ENCODE measurements around the gene RBP2.

RBP2 gene

GRCh38 chr3:139421460-139421859 lies 54.9 kb downstream of the RBP2 start:
- Histone ChIP-seq H2AFZ (ENCODE audit: low read depth, low read length, severe bottlenecking) (no peak overlapping the region), H3K36me3 (ENCODE audit: low read length) (no peaks in the 10 kb centered on the region), H3K27ac (ENCODE audit: low read depth, low read length) (no peak overlapping the region), H3K9ac (ENCODE audit: low read length) (no peak overlapping the region), H3K4me2 (ENCODE audit: low read depth, low read length, poor library complexity, severe bottlenecking) (no peak overlapping the region), H3K79me2 (ENCODE audit: insufficient read depth, low read length) (no peaks in the 10 kb centered on the region), H3K9me3 (ENCODE audit: insufficient read depth, low read length) (no peaks in the 10 kb centered on the region), H4K20me1 (ENCODE audit: low read depth, low read length) (no peaks in the 10 kb centered on the region), H3F3A (ENCODE audit: insufficient read depth) (no peaks in the 10 kb centered on the region), H3K4me3 (ENCODE audit: insufficient read depth, low read length, poor library complexity, severe bottlenecking) (no peak overlapping the region), H3K9me2 (replicated peaks; ENCODE audit: insufficient read depth, low read length) (no peaks in the 10 kb centered on the region), H3K27me3 (ENCODE audit: low read length) (no peaks in the 10 kb centered on the region)
- no peak for TF ChIP-seq CTCF (IDR thresholded peaks at IDR 0.05; ENCODE audit: insufficient read depth, low read length, poor library complexity, severe bottlenecking)
- no peak for TF ChIP-seq EZH2phosphoT487 (conservative IDR thresholded peaks at IDR 0.05; ENCODE audit: low read length)

GRCh38 chr3:139421040-139421439 lies 55.3 kb downstream of the RBP2 start:
- Histone ChIP-seq H3K9ac (ENCODE audit: low read length) (no peak overlapping the region), H3F3A (ENCODE audit: insufficient read depth) (no peaks in the 10 kb centered on the region), H2AFZ (ENCODE audit: low read depth, low read length, severe bottlenecking) (no peak overlapping the region), H3K4me2 (ENCODE audit: low read depth, low read length, poor library complexity, severe bottlenecking) (no peak overlapping the region), H4K20me1 (ENCODE audit: low read depth, low read length) (no peaks in the 10 kb centered on the region), H3K27ac (ENCODE audit: low read depth, low read length) (no peak overlapping the region), H3K36me3 (ENCODE audit: low read length) (no peaks in the 10 kb centered on the region), H3K79me2 (ENCODE audit: insufficient read depth, low read length) (no peaks in the 10 kb centered on the region), H3K27me3 (ENCODE audit: low read length) (no peaks in the 10 kb centered on the region), H3K9me3 (ENCODE audit: insufficient read depth, low read length) (no peaks in the 10 kb centered on the region), H3K4me3 (ENCODE audit: insufficient read depth, low read length, poor library complexity, severe bottlenecking) (no peak overlapping the region), H3K9me2 (replicated peaks; ENCODE audit: insufficient read depth, low read length) (no peaks in the 10 kb centered on the region)
- TF ChIP-seq CTCF (IDR thresholded peaks at IDR 0.05; ENCODE audit: insufficient read depth, low read length, poor library complexity, severe bottlenecking) (no peak), EZH2phosphoT487 (conservative IDR thresholded peaks at IDR 0.05; ENCODE audit: low read length) (no peak)

GRCh38 chr3:139418144-139418543 lies 58.2 kb downstream of the RBP2 start:
- no peak overlapping the region for H3K4me3 ChIP-seq (ENCODE audit: insufficient read depth, low read length, poor library complexity, severe bottlenecking)
- H2AFZ ChIP-seq (ENCODE audit: low read depth, low read length, severe bottlenecking): no peak overlapping the region
- H3K9me2 ChIP-seq (replicated peaks; ENCODE audit: insufficient read depth, low read length): no peaks in the 10 kb centered on the region
- H3K36me3 ChIP-seq (ENCODE audit: low read length): no peaks in the 10 kb centered on the region
- H3K27ac ChIP-seq (ENCODE audit: low read depth, low read length): no peak overlapping the region
- no peak overlapping the region for H3K4me2 ChIP-seq (ENCODE audit: low read depth, low read length, poor library complexity, severe bottlenecking)
- H3K9me3 ChIP-seq (ENCODE audit: insufficient read depth, low read length): no peaks in the 10 kb centered on the region
- no peaks in the 10 kb centered on the region for H3K79me2 ChIP-seq (ENCODE audit: insufficient read depth, low read length)
- no peaks in the 10 kb centered on the region for H3F3A ChIP-seq (ENCODE audit: insufficient read depth)
- TF ChIP-seq CTCF (IDR thresholded peaks at IDR 0.05; ENCODE audit: insufficient read depth, low read length, poor library complexity, severe bottlenecking): no peak
- TF ChIP-seq EZH2phosphoT487 (conservative IDR thresholded peaks at IDR 0.05; ENCODE audit: low read length): no peak
- H3K9ac ChIP-seq (ENCODE audit: low read length): no peak overlapping the region
- H4K20me1 ChIP-seq (ENCODE audit: low read depth, low read length): no peaks in the 10 kb centered on the region
- H3K27me3 ChIP-seq (ENCODE audit: low read length): no peaks in the 10 kb centered on the region
